Bronchial epithelial cell (primary cell): ENCODE results near the gene PLD1. TPM values are rescaled to one million over a fixed set of nuclear protein-coding genes. Genes with fewer than 3 reads are reported as not detected.

Experiments
- DNase-seq: peaks from one replicate; pipeline ENCODE4 v3.0.0-alpha.2; 2010; ENCODE audit warnings: low read depth
- FAIRE-seq: peaks from 2 replicates; lab custom pipeline; 2011; peaks lifted over from hg19 to GRCh38; lab: Jason Lieb, UNC
- H3K27me3 ChIP-seq: 2 replicates; pipeline ENCODE4 v1.5.1; 2011; ENCODE audit warnings: low read length; ENCODE audit not compliant: control insufficient read depth, insufficient read depth
- H3K36me3 ChIP-seq: 2 replicates; pipeline ENCODE4 v1.5.1; 2011; ENCODE audit warnings: low read length; ENCODE audit not compliant: control insufficient read depth, insufficient read depth
- H3K4me3 ChIP-seq: 2 replicates; pipeline ENCODE4 v1.5.1; 2011; ENCODE audit warnings: mild to moderate bottlenecking, low read depth, low read length, control low read depth
- total RNA-seq: library from RNA; depleted of rRNA; stranded (reverse); fragments of >200 nt; gene quantifications from 2 replicates; pipeline ENCODE4 v1.2.1, GENCODE V29; 2014
- TF ChIP-seq, protein P1 (sequence below): IDR thresholded peaks from 2 replicates; pipeline ENCODE4 v1.5.1; 2011; ENCODE audit warnings: mild to moderate bottlenecking, moderate library complexity, low read length, control low read depth, inconsistent platforms; ENCODE audit not compliant: insufficient read depth, severe bottlenecking

PLD1 gene
- total RNA-seq, 1 donor from 2014 or later: 10.5 TPM

DNA sequence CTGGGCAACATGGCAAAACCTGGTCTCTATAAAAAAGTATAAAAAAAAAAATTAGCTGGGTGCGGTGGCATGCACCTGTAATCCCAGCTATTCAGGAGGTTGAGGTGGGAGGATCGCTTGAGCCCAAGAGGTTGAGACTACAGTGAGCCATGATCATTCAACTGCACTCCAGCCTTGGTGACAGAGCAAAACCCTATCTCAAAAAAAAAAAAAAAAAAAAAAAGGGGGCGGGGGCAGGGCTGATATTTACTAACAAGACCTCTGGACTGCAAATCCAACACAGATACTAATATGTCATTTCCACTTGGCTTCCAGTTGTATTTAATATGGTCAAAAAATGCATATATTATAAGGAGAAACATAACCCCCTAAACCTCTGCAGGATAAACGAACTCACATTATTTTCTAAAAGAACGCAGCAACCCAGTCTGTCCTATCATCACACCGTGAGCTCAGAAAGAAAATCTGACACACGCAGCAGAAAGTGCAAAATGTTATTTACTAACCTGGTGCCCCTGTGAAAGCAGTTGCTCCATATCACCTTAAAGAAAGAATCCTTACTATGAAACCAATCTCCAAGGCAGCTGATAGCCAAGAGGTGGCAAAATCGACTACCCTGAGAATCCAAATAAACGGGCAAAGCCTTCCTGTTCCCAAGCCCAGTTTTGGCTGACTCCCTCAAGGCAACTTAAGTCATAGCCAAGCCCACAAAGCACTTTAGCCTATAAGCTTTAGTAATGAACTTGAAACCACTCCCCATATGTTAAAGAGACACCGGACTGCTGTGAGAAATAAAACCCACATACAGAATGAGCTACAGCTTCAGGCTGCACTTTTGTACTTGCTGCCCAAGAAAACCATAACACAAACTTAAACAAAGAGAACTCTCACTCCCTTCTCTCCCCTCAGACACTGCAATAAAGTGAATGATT, 39.3 kb downstream of the PLD1 start:
- no peaks in the 10 kb centered on the region for H3K27me3 ChIP-seq
- H3K36me3 ChIP-seq: no peaks in the 10 kb centered on the region
- TF ChIP-seq, protein P1, sequence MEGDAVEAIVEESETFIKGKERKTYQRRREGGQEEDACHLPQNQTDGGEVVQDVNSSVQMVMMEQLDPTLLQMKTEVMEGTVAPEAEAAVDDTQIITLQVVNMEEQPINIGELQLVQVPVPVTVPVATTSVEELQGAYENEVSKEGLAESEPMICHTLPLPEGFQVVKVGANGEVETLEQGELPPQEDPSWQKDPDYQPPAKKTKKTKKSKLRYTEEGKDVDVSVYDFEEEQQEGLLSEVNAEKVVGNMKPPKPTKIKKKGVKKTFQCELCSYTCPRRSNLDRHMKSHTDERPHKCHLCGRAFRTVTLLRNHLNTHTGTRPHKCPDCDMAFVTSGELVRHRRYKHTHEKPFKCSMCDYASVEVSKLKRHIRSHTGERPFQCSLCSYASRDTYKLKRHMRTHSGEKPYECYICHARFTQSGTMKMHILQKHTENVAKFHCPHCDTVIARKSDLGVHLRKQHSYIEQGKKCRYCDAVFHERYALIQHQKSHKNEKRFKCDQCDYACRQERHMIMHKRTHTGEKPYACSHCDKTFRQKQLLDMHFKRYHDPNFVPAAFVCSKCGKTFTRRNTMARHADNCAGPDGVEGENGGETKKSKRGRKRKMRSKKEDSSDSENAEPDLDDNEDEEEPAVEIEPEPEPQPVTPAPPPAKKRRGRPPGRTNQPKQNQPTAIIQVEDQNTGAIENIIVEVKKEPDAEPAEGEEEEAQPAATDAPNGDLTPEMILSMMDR: no peak
- H3K4me3 ChIP-seq: peak overlapping the region; percentile 36
- DNase-seq (peak; percentile 91), FAIRE-seq (peak; percentile 50)

DNA sequence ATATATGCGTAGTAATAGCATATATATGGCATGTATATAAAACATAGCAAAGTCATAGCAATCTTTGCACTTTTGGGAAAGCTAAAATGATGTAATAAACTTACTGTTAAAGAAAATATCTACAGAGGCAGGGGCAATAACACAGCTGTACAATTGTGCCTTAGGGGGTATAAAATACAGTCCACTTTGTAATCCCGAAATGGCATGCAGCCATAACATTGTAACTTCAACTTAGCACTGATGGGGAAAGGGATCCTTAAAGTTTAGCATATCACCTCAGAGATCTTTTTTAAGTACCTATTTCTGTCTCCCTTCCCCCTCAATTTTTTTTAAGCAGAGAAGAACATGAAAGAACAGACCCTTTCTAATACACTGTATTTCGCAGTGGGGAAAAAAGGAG, 40.8 kb downstream of the PLD1 start:
- TF ChIP-seq, protein P1: no peak
- H3K27me3 ChIP-seq: no peaks in the 10 kb centered on the region
- DNase-seq (no peak), FAIRE-seq (no peak)
- H3K36me3 ChIP-seq: no peaks in the 10 kb centered on the region
- no peak overlapping the region for H3K4me3 ChIP-seq

DNA sequence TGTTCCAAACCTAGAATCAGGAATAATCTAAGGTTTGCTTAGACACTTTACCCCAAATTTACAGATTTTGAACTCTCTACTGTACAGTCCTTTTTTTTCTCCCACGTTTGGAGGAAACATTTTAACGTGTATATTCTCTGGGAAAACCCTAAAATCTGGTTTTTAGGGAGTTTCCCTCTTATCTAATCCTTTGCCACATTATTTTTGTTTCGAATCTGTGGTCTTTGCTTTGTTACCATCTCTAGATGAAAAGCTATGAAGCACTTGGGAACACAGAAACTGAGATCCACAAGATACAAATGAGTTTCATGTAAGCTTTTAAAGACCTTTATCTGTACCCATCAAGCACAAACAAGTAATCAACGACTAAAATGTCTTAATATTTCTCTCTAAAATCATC, 41.3 kb downstream of the PLD1 start:
- no peak for DNase-seq
- FAIRE-seq: no peak
- no peak overlapping the region for H3K4me3 ChIP-seq
- no peaks in the 10 kb centered on the region for H3K36me3 ChIP-seq
- no peaks in the 10 kb centered on the region for H3K27me3 ChIP-seq
- TF ChIP-seq, protein P1: no peak

DNA sequence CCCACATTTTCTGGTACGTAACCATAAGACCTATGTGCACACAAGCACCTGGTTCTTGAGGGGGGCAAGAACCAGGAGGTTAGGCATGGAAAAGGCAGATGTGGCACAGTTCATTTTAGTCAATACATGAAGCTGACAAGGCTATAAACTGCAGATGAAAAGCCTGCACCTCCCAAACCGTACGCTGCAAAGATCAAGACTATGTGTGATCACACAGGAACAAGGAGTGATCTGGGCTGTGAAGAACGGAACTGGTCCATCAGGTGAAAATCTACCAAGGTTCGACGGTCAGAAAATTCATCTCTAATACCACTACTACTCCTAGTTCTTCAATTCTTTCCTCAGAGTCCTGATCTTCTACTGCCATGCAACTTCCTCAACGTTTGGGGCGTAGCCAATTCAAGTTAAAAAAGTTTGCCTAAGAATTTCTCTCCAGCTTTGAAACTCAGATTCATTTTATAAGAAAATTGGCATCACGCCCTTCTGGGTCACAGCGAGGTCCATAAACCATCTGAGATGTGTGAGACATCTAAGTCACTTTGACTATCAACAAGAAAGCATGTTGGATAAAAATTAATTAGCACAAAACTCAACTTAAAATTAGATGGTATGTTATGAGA, 41.9 kb downstream of the PLD1 start:
- no peak for DNase-seq
- FAIRE-seq: no peak
- H3K36me3 ChIP-seq: no peaks in the 10 kb centered on the region
- TF ChIP-seq, protein P1: no peak
- no peak overlapping the region for H3K4me3 ChIP-seq
- H3K27me3 ChIP-seq: no peaks in the 10 kb centered on the region

DNA sequence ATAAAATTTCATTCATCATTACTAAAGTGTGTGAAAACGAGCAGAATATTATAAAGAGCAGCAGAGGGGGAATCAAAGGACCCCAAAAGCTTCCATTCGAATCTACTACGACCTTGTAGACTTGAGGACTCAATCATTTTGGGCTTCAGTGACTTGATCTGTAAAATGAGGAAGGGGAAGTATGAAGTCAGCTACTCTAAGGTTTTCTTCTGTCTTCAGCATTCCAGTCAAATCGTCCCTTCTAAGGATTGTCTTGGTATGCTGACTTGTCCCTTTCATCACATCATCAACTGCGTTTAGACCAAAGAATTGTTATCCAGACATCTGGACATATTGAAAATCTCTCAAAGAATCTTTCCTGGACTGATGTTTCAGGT, 44.8 kb downstream of the PLD1 start:
- TF ChIP-seq, protein P1: no peak
- DNase-seq (no peak), FAIRE-seq (no peak)
- Histone ChIP-seq H3K27me3 (no peaks in the 10 kb centered on the region), H3K36me3 (no peaks in the 10 kb centered on the region), H3K4me3 (no peak overlapping the region)
